Erythroblast (primary cell): ENCODE data around the gene ERBB4.

ENCODE experiments used
- GATA1 ChIP-seq: IDR thresholded peaks from 2 replicates; pipeline ENCODE4 v1.6.1; 2011; ENCODE audit warnings: low read depth, mild to moderate bottlenecking, control low read depth, low read length, moderate library complexity
- POLR2A ChIP-seq: IDR thresholded peaks from 2 replicates; pipeline ENCODE4 v1.6.1; 2011; ENCODE audit warnings: mild to moderate bottlenecking, low read length

DNA sequence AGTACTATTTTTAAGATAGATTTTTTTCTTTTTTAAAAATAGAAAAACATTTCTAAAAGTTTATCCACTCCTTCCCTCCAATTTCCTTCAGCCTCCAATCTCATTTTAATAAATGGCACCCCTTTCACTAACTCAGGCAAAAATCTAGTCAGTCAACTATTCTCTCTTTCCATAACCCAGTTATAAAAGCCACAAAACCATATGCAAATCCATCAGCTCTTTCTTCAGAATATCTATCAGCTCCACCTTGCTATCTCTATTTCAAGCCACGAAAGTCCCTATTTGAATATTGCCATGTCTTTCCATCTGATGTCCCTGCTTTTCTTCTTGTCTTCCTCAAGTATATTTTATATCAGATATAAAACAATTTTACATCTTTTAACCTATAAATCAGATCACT, 397.1 kb downstream of the ERBB4 start:
- TF ChIP-seq POLR2A (no peak), GATA1 (no peak)
